HG03442 (cell line): ENCODE measurements around the gene ZBTB32.

Experiments used
- ATAC-seq: cut with Tn5 transposase; IDR thresholded peaks from one replicate; pipeline ENCODE4 v1.9.1; 2021; ENCODE audit warnings: mild to moderate bottlenecking, moderate library complexity; ENCODE audit not compliant: unreplicated experiment

ZBTB32 gene

DNA sequence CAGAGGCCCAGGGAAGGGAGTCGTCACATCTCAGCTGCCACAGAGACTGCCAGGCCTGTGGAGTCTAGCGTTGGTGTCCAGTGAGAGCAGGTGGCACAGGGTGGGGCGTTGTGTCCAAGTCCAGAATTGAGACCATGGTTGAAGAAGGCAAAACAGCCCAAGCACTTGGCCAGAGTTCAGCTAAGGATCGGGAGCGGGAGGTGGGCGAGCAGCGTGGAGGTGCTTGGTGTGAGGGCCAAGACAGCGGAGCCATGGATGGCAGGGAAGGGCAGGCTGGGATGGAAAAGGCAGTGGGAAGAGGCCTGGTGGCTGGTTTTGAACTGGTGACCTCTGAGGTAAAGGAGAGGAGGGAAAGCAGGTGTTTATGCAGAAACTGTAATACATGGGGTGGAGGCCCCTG is 29.9 kb downstream of the ZBTB32 start:
- ATAC-seq: no peak

DNA sequence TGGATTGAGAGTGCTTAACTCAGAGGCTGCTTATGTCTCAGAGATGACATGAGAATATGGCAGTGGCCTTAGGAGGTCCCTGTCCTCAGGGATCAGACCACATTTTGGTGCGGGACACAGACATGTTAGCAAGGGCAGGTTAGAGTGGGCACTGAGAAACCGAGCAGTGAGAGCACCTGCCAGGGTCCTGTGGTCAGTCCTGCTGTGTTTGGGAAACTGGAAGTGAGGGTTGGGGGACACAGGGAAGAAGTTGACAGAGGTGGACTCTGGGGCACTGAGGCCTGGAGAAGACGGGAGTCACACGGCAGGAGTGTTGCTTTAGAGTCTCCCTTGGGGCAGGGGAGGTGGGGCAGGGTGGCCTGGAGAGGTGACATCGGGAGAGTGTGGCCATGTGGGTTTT is 30.5 kb downstream of the ZBTB32 start:
- no peak for ATAC-seq

DNA sequence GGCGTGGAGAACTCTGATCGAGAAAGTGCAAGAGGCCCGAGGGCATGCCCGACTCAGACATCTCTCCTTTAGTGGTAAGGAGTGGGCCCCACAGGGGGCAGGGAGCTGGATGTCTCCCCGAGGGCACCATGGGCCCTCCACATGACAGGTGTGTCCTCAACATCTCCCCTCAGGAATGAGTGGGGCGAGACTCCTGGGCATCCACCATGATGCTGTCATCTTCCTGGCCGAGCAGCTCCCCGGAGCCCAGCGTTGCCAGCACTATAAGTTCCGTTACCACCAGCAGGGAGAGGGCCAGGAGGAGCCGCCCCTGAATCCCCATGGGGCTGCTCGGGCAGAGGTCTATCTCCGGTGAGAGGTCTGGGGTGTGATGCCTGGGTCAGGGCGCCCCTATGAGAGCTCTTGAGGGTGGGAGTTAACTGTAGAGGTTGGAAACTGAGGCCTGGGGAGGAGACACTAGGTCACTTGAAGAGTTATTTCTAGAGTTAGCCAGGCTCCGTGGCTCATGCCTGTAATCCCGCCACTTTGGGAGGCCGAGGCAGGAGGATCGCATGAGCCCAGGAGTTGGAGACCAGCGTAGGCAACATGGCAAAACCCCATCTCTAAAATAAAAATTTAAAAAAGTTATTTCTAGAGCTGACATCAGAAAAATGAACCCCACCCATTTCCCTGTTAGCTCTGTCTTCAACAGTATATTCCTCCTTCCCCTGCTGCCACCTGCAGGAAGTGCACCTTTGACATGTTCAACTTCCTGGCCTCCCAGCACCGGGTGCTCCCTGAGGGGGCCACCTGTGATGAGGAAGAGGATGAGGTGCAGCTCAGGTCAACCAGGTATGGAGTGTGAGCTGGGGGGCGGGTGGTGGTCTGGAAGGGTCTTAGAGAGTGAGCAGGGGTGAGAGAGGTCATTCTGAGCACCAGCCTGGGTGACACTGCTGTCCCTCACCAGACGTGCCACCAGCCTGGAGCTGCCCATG is 32.8 kb downstream of the ZBTB32 start:
- ATAC-seq: no peak

DNA sequence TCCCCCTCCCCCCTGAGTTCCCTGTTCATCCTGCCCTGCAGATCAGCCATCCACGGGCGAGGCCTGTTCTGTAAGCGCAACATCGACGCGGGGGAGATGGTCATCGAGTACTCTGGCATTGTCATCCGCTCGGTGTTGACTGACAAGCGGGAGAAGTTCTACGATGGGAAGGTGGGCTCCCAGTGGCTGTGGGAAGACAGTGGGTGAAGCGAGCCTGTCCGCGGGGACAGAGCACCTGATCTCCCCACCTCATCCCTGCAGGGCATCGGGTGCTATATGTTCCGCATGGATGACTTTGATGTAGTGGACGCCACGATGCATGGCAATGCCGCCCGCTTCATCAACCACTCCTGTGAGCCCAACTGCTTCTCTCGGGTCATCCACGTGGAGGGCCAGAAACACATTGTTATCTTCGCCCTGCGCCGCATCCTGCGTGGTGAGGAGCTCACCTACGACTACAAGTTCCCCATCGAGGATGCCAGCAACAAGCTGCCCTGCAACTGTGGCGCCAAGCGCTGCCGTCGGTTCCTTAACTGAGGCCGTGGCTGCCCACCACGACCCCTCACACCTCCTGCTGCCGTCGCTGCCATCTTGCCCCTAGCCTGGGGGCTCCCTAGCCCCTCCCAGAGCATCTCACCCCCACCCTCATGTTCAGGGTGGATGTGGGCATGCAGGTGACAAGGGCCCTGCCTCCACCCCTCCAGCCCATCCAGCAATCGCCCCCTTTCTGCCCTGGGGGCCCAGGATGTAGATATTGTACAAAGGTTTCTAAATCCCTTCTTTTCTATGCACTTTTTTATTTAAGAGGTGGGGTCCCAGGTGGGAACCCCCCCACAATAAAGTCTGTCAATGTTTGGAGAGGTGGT is 33.9 kb downstream of the ZBTB32 start:
- no peak for ATAC-seq

DNA sequence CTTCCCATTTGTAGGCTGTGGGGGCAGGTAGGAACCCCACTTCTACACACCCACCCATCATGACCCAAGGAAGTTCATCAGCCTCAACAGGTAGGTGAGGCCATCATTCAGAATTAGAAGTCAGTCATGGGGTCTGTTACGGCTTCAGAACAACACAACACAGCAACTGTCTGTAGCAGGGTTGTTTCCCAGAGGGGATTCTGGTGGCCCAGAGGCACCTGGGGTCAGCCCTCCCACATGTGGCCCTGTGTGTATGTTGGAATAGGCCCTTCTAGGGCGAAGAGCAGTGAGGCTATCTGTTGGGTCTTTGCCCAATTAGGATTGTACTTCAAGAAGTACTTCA is 34.5 kb downstream of the ZBTB32 start:
- ATAC-seq: no peak

DNA sequence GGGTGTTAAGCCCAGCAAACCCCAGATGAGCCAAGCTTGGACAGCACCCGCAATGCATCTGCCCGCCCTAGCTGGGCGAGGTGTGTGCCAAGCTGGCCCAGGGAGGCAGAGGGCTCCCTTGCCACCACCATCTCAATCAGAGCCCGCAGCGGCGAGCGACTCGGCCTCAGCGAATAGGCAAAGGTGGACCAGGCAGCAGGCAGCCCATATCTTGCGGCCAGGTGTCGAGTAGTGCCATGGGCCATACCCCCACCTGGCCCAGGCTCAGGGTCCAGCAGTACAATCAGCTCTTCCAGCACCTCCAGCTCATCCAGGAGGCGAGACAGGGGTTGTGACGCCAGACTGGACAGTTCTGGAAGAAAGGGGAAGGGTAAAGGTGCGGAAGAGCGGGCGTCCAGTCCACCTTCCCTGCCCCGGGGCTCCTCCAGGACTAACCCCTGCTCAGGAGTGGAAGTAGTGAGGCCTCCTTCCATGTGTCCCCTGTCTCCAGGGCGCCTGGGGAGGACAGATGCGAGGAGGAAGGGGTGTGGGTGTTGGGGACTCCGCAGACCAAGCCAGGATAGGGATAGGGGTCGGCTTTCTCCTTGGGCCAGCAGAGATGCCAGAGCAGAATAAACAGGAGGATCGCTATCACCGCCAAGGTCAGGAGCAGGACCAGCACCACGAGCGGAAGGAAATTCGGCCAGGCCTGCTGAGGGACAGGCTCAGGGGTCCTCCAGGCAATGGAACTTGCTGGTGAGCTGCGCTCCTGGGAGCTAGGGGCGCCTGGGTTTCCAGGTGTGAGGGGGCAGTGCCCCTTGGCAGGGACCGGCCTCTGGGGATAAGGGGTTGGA is 35.1 kb downstream of the ZBTB32 start:
- ATAC-seq: no peak

DNA sequence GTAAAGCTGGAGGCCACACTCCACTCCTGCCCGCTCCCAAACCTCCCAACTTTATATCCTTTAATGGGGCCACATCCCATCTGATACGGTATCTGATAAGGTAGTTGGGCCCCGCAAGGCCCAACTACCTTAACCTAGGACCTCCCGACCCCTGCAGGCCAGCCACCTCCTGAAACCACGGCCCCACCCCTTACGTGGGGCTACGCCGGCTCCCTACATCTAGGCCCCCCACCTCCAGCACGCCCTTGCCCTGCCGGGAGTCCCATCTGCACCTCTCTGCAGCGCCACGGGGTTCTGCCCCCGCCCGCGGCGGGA is 35.7 kb downstream of the ZBTB32 start:
- ATAC-seq: peak; percentile 22

DNA sequence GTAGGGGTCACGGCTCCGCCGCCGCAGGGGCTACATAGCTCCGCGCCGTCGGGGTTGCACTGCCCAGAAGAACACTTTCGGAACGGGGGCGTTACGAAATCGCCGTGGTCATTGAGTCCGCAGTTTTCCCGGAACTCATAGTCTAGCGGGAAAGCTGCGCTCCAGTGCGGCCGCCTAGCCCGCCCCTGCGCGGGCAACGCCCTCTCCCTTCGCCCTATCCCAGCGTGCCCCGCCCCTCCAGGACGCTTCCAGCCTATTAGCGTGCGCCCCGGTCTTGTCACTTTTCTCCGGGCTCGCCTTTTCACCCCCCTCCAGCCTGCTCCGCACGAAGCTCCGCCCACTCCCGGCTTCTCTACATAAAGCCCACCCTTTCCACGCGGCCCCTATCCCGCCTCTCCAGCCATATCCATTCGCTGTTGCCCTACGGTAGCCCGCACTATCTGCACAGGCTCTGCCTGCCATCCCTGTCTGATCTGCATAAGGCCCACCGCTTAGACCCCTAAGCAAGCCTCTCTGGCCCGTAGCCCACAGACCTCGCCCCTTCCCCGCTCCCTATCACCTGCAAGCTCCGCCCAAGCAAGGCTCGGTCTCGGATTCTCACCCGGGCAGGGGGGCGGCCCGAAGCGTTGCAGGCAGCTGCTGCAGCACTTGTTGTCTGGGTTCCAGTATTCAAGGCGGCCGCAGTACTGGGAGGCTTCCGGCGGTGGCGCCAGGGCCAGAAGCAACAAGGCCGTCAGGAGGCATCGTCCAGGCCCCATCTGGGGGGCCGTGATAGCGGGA is 36.3 kb downstream of the ZBTB32 start:
- ATAC-seq: peak; percentile 56

DNA sequence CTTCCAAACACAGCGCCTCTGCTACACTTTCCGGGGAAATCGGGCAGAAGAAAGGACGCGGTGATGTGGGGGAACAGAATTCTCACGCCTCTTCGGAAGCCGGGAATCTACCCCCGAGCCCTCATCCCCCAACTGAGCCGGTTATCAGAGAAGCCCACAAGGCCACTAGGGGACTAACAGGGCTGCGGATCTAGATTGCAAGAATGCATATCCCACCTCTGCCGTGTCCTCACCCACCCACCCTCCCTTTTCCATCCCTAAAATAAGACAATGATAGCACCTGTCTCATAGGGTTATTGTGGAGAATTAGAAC is 36.8 kb downstream of the ZBTB32 start:
- no peak for ATAC-seq

DNA sequence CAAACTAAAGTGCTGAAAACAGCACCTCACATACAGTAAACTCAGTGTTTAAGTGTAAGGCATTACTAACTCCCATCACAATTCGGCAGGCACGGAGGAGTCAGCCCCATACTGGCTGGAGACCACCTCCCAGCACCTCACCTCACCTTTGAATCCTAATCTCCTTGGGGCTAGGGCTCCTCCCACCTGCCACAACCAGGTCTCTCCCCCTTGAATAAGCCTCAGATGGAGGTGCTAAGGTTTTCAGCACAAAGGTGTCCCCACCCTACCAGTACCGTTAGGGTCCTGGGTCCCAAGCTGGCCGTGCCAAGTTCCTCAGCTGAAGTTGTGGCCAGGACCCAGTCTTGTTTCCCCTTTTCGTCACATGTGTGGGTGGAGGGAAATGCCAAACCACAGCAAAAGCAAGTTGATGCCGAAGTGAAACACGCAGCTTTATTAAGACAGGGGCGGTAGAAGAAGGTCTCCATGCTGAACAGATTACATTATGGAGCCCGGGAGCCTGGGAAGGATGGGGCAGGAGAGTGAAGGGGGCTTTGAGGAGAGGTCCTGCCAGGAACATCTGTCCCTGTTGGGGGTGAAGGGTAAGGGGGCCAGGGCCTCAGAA is 37.9 kb downstream of the ZBTB32 start, which contains the start of gene IGFLR1:
Gene IGFLR1 (minus strand): TSS at position 332 of the 604 bp plus-strand sequence. CDS start 1,272 bp downstream, outside the sequence.
- ATAC-seq: no peak

DNA sequence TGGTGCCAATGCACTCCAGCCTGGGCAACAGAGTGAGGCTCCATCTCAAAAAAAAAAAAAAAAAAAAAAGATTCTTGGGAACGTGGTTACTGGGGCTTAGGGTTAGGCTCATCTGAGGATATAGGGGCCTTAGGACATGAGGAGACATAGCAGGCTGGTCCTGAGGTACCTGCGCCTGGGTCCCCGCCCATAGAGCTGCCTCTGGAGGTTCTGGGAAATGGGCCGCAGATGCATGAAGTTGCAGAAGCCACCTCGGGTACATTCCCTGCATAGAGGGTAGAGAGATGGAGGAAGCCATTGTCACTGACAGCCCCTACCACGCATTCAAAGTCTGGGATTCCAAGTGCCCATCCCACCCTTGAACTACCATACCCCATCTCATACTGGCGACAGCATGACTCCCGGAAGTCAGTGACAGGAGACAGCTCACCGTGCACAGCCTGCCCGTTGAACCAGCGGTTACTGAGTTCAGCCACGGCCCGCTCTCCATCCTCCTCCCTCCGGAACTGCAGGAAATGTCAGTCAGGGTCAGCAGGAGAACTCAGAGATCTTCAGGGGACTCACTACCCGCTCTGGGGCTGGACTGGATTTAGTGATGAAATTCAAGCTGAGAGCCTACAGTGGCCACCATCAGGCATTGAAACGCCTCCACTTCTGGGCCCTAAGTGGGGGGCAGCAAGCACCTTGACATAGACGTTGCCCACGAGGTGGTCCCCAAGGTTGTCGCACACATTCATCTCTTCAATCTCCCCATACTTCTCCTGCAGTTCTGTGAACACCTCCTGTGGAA is 39.5 kb downstream of the ZBTB32 start:
- ATAC-seq: no peak

DNA sequence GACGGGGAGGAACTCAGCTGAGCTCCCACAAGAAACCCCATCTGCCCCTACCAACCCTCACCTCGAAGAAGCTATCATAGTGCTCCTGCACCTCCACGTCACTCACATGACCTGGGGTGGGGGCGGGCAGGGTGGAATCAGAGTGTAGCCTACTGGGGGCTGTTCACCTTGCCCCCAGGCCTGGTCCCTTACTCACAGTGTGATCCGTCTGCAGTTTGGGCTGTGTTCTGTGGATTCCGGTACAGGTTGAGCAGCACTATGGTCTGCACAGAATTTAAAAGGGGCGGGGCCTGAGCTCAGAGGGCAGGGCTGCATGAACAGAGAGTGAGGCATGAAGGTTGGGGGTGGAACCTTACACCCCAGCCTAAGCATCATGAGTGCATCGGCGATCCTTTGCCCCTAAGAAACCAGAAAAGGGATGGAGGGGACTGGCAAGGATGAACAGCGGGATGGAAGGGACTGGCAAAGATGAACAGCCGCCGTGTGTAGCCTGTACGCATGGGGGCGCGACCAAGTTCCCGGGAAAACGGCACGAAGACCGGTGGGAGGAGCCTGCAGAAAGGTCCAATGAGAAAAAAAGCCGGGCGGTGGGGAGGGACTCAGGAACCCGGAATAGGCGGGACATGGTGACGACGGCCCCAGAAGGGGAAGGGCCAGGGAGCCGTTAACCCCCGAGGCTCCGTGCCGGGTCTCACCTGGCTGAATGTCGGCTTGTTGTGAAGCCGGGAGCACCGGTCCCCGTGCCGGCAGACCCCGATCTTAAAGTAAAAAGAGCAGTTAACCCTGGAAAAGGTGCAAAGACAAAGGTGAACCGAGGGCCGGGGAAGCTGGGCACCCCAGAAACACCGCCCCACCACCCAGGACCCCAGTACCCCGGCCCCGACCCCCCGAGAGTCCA is 40.3 kb downstream of the ZBTB32 start:
- peak; percentile 30 for ATAC-seq

DNA sequence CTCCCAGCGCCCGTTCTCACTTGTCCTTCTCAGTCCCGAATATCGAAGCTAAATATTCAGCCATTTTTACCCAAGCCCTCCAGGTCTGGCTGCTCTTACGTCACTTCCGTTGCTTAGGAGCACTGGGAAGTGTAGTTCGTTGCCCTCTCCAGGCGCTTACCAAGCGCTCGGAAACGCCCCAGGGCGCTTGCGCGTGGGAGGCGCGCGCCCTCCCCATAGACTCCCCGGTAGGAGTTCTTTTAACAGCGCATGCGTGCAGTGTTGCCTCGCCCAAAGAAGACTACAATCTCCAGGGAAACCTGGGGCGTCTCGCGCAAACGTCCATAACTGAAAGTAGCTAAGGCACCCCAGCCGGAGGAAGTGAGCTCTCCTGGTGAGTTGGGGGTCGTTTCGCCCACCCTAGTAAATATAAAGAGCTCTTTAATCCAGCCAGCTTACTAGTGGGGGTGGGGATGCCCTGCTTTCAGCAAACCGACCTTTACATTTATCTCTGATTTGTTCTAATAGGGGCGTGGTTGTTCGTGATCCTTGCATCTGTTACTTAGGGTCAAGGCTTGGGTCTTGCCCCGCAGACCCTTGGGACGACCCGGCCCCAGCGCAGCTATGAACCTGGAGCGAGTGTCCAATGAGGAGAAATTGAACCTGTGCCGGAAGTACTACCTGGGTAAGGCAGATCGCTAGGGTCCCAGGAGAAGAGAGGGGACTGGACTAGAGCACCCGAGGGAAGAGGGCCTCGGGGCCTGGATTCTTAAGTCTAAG is 41.1 kb downstream of the ZBTB32 start, which contains the start of the genes PSENEN and U2AF1L4:
Gene PSENEN (plus strand): TSS at position 324 of the 759 bp plus-strand sequence. CDS start 280 bp downstream, at position 604.
Gene U2AF1L4 (minus strand): TSS at position 91 of the 759 bp plus-strand sequence. CDS start 27 bp downstream, at position 64.
- ATAC-seq: peak; percentile 39

DNA sequence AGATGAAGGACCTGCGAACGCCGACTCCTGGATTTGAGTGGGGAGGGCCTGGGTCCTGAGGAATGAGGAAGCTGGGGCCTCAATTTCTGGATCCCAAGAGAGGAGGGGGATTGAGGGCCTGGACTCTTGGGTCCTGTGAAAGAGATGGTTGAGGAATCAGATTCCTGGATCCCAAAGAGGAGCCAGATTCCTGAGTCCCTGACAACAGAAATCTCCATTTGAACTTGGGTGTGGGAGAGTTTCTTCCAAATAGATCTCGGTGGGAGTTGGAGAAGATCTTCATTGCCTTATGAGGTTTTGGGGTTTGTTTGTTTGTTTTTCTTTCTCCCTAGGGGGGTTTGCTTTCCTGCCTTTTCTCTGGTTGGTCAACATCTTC is 41.7 kb downstream of the ZBTB32 start:
- no peak for ATAC-seq

DNA sequence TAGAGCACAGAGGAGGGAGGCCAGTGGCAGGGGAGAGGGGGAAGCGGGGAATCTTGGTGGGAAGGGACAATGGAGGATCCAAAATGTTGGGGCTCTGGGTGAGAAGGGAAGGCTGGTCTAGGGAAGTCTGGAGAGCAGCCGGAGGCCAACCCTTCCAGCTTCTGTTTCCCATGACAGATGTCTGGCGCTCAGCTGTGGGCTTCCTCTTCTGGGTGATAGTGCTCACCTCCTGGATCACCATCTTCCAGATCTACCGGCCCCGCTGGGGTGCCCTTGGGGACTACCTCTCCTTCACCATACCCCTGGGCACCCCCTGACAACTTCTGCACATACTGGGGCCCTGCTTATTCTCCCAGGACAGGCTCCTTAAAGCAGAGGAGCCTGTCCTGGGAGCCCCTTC is 42.2 kb downstream of the ZBTB32 start:
- ATAC-seq: no peak

DNA sequence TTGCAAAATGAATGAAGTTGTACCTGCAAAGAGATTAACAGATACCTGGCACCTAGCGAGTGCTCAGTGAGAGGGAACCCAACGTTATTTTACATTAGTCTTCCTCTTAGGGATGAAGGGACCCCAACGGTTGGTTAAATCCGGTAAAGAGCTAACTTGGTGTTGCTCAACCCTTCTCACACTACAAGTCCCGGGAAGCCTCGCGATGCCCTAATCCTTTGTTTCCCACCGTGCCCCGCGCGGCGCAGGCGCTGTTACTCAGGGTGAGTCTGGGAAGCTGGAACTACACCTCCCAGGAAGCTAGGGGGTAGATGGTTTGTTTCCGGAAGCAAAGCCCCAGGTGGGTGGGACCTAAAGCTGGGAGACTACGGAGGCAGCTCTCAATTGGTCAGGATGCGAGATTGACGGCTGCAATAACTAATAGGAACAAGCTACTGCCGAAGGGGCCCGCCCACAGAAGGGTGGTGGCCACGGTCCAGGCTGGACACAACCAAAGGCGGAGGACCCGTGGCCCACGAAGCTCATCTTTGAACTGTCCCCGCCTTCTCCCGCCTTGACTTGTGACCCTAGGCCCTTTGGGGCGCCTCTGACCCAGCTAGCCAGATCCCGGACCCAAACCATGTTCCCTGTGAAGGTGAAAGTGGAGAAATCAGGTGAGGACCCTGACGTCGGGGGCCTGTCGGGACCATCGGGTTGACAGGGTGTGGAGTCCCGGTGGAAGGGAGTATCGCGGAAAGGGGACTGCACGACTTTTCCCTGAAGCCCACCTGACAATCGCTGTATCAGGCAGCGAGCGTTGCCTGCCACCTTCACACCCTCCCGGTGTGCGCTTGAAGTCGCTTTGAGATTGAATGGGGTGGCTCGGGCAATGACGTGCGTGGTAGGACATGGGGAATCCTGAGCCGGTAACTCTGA is 44.0 kb downstream of the ZBTB32 start, which contains the start of gene LIN37:
Gene LIN37 (plus strand): TSS at position 471 of the 915 bp plus-strand sequence. CDS start 149 bp downstream, at position 620.
- ATAC-seq: peak; percentile 69
